Measurements from ENCODE around the gene STOML3. TPM values are rescaled to one million over a fixed set of nuclear protein-coding genes. Genes with fewer than 3 reads are reported as not detected.

The STOML3 gene
- total and polyA plus RNA-seq, 2 of the 4 experiments (the other 2 are of a cell fraction) = not detected

DNA sequence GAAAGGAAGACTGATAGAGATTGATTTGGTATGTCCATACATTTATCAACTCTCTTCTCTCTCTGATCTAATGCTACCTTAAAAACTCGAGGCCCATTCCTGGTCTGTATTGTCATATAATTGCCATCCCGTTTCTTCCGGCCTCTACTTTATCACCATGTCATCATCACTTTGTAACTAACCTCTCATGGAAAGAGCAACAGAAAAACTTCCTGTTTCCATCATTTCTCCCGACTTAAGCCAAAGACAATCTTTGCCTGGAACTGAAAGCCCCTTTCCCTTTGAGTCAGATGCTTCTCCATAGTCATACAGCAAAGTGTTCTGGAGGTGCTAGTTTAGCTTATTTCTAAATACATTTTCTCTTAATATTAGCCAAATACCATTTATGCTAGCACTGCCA lies 2.8 kb upstream of the STOML3 start:
- no peaks in the 10 kb centered on the region for H3K79me1 ChIP-seq (ENCODE audit: low read depth in 1 of 2, low read length in 2 of 2)
- H3K27me3 ChIP-seq (ENCODE audit: control insufficient read depth, insufficient read depth, low read length) = no peaks in the 10 kb centered on the region
- no peak overlapping the region for H2AK9ac ChIP-seq (replicated peaks; ENCODE audit: low read depth, low read length, poor library complexity)
- no peak overlapping the region for H3K4me2 ChIP-seq (ENCODE audit: low read depth, low read length)
- dilution Hi-C loops (cut with HindIII; ENCODE audit: low sequenced_read_pairs, unreplicated experiment) (no loop called here), in situ Hi-C loops (cut with MboI; ENCODE audit: low sequenced_read_pairs) (no loop called here), intact Hi-C loops (cut with micrococcal nuclease) (no loop called here)
- no peak for ATAC-seq (ENCODE audit: low read depth)
- H3K18ac ChIP-seq (ENCODE audit: low read depth, low read length) = no peak overlapping the region
- H4K5ac ChIP-seq (ENCODE audit: low read depth, low read length) = no peak overlapping the region
- no peak overlapping the region for H4K8ac ChIP-seq (ENCODE audit: low read depth in 2 of 2, low read length in 2 of 2)
- H4K91ac ChIP-seq (ENCODE audit: insufficient read depth, low read depth, low read length) = no peak overlapping the region
- no peak overlapping the region for H2BK15ac ChIP-seq (ENCODE audit: low read depth, low read length)
- no peak for TF ChIP-seq MAZ (IDR thresholded peaks at IDR 0.05; ENCODE audit: borderline replicate concordance, low read depth, low read length)
- no peak for TF ChIP-seq RFX5 (IDR thresholded peaks at IDR 0.05; ENCODE audit: low read depth, low read length)
- TF ChIP-seq, protein P1, sequence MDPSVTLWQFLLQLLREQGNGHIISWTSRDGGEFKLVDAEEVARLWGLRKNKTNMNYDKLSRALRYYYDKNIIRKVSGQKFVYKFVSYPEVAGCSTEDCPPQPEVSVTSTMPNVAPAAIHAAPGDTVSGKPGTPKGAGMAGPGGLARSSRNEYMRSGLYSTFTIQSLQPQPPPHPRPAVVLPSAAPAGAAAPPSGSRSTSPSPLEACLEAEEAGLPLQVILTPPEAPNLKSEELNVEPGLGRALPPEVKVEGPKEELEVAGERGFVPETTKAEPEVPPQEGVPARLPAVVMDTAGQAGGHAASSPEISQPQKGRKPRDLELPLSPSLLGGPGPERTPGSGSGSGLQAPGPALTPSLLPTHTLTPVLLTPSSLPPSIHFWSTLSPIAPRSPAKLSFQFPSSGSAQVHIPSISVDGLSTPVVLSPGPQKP (IDR thresholded peaks at IDR 0.05; ENCODE audit: borderline replicate concordance, low read depth, low read length) = no peak
- no peak for TF ChIP-seq MXI1 (IDR thresholded peaks at IDR 0.05; ENCODE audit: borderline replicate concordance, low read depth, low read length)
- TF ChIP-seq, protein P2, sequence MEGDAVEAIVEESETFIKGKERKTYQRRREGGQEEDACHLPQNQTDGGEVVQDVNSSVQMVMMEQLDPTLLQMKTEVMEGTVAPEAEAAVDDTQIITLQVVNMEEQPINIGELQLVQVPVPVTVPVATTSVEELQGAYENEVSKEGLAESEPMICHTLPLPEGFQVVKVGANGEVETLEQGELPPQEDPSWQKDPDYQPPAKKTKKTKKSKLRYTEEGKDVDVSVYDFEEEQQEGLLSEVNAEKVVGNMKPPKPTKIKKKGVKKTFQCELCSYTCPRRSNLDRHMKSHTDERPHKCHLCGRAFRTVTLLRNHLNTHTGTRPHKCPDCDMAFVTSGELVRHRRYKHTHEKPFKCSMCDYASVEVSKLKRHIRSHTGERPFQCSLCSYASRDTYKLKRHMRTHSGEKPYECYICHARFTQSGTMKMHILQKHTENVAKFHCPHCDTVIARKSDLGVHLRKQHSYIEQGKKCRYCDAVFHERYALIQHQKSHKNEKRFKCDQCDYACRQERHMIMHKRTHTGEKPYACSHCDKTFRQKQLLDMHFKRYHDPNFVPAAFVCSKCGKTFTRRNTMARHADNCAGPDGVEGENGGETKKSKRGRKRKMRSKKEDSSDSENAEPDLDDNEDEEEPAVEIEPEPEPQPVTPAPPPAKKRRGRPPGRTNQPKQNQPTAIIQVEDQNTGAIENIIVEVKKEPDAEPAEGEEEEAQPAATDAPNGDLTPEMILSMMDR (conservative IDR thresholded peaks at IDR 0.05; ENCODE audit: low read depth, low read length) = no peak
- TF ChIP-seq, protein P3, sequence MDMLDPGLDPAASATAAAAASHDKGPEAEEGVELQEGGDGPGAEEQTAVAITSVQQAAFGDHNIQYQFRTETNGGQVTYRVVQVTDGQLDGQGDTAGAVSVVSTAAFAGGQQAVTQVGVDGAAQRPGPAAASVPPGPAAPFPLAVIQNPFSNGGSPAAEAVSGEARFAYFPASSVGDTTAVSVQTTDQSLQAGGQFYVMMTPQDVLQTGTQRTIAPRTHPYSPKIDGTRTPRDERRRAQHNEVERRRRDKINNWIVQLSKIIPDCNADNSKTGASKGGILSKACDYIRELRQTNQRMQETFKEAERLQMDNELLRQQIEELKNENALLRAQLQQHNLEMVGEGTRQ (IDR thresholded peaks at IDR 0.05; ENCODE audit: low read depth, low read length) = no peak
- TF ChIP-seq BHLHE40 (IDR thresholded peaks at IDR 0.05; ENCODE audit: low read depth, low read length) = no peak
- TF ChIP-seq CHD1 (IDR thresholded peaks at IDR 0.05; ENCODE audit: low read depth, low read length) = no peak
- TF ChIP-seq MAFK (IDR thresholded peaks at IDR 0.05; ENCODE audit: low read depth, low read length) = no peak
- TF ChIP-seq NFE2L2 (IDR thresholded peaks at IDR 0.05; ENCODE audit: low read depth, low read length) = no peak
- no peak for TF ChIP-seq RAD21 (IDR thresholded peaks at IDR 0.05; ENCODE audit: low read length)
- TF ChIP-seq POLR2A (IDR thresholded peaks at IDR 0.05; ENCODE audit: low read depth, low read length) = no peak
- no peak for TF ChIP-seq SMC3 (IDR thresholded peaks at IDR 0.05; ENCODE audit: low read depth, low read length)
- TF ChIP-seq CEBPB (IDR thresholded peaks at IDR 0.05; ENCODE audit: low read depth, low read length) = no peak
- no peak for TF ChIP-seq FOS (IDR thresholded peaks at IDR 0.05; ENCODE audit: low read depth, low read length)
- no peak overlapping the region for H3K4me3 ChIP-seq (ENCODE audit: insufficient read depth, low read depth, low read length)
- DNase-seq = no peak
- H4K20me1 ChIP-seq (ENCODE audit: insufficient read depth, low read length) = no peaks in the 10 kb centered on the region
- no TSS peak for BruUV-seq (replicated peaks)
- H2AFZ ChIP-seq (replicated peaks; ENCODE audit: low read length, poor library complexity) = no peak overlapping the region
- no peak overlapping the region for H2BK120ac ChIP-seq (ENCODE audit: low read depth, low read length)
- ChIA-PET CTCF (no interaction called here), POLR2A (ENCODE audit: unreplicated experiment) (interaction anchor here (0.6 kb wide), 1 partner anchor 78 kb away, joined by 3 read pairs; no protein-coding TSS in a partner anchor)
- H3K36me3 ChIP-seq (ENCODE audit: control insufficient read depth, insufficient read depth, low read length) = no peaks in the 10 kb centered on the region
- no peak overlapping the region for H3K14ac ChIP-seq (replicated peaks; ENCODE audit: low read depth, low read length)
- no peaks in the 10 kb centered on the region for H3K9me1 ChIP-seq (ENCODE audit: insufficient read depth, low read length)
- H3K9ac ChIP-seq (ENCODE audit: low read depth, low read length) = no peak overlapping the region
- no peak overlapping the region for H2BK5ac ChIP-seq (ENCODE audit: low read depth, low read length, poor library complexity, severe bottlenecking)
- no peak overlapping the region for H3K56ac ChIP-seq (ENCODE audit: extremely low read depth, insufficient read depth, low read length)
- H2BK20ac ChIP-seq (ENCODE audit: low read depth, low read length) = no peak overlapping the region
- H3K4ac ChIP-seq (ENCODE audit: low read depth, low read length) = no peak overlapping the region
- H2AK5ac ChIP-seq (ENCODE audit: low read depth, low read length) = no peak overlapping the region
- H3K4me1 ChIP-seq (ENCODE audit: control insufficient read depth, insufficient read depth, low read length) = no peaks in the 10 kb centered on the region
- H3K23ac ChIP-seq (ENCODE audit: low read depth, low read length) = no peak overlapping the region
- H3K27ac ChIP-seq (ENCODE audit: insufficient read depth, low read length) = no peak overlapping the region
- 53% methylated on average over 2 of the region's 4 CpGs; no CpG with 5 or more reads in 1 of the 2 experiments for WGBS, 2 experiments (ENCODE audit: extremely low coverage in 2 of 2, insufficient read length in 1 of 2)
- H3K9me3 ChIP-seq (ENCODE audit: control insufficient read depth, insufficient read depth, low read length) = no peaks in the 10 kb centered on the region

All from IMR-90 (cell line).